ENCODE measurements around the gene ZPR1.

Gene ZPR1

DNA sequence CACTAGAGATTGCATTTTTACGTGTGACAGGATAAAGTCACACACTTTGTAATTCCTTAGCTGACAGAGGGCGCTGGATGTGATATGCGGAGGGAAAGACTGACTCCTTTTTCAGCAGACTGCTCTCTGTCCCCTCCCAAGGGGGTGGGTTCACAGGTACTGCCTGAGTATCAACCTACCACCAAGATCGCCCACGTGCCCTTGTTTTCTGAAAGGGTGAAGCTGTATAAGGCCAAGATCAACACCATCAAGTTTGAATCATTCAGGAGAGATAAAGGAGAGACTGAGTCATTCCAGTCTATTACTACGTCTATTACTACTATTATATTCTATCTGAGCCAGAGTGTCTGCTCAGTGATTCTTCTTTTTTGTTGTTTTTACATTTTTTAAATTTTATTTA, 45.7 kb downstream of the ZPR1 start:
- DNase-seq: no peak

DNA sequence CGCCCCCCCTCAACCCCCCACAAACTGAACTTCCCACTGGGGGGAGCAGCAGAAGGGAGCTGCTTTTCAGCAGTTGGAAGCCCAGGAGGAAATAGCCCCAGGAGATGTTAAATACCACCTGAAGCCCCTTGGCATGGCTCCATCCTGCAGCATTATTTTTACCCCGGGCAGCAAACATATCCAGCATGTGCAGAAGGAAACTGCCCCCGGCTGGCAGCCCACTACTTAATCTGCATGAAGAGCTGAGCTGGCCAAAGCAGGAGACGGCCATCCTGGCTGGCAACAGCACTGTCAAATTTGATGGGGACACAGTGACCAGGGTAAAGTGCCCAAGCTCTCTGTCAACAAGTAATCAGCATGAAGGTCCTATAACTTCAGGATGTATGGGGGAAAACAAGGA, 47.1 kb downstream of the ZPR1 start:
- no peak for DNase-seq

DNA sequence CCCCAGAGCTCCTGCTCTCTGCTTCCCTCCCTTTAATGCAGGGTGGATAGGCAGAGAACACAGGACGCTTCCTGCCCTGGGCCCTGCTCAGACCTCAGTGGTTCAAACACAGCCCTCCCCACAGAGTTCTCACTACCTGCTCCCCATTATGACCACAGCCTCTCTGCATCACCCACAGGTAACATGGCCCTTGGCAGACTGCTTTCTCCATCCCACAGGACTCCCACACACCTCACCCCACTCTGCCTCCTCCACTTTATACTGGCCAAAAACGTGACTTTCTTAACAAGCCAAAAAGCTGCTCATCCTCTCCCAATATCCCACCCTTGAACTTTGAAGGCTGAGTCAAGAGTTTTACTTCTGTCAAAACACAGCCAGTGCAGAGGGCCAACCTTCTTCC, 48.8 kb downstream of the ZPR1 start:
- no peak for DNase-seq

DNA sequence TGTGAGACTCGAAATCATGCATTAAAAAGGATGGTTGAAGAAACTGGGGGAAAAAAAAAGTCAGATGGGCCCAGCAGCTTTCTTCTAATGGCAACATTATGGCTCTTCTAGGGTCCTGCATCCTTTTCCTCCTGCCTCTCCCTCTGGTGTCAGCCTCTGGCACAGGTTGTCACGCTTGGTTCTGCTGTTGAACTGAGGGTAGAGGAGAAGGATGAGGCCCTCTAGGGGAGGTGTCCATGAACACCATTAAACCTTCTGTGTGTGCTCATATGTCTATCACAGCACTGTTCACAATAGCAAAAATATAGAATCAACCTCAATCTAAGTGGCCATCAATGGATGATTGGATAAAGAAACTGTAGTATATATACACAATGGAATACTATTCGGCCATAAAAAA, 51.1 kb downstream of the ZPR1 start:
- no peak for DNase-seq

DNA sequence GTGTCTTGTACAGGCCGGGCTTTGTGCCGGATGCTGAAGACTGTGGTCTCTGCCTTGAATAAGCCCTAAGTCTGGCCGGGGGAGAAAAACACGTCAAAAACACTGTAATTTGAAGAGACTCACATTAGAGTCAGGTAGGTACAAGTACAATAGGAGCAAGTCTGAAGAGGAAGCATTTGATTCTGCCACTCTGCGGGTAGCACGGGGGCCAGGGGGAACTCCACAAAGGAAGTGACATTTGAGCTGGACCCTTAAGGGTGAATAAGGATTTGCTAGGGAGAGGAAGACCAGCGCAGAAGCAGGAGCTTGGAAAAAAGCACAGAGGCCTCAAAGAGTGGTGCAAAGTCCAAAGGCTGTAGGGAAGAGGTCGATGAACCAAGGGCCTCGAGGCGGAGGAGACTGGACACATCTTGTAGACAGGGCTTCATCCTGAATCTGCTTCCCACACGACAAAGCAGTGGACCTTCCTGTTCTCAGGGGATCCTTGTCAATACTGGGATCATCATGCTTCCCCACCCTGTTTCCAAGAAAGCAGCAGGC, 53.8 kb downstream of the ZPR1 start:
- DNase-seq: no peak

DNA sequence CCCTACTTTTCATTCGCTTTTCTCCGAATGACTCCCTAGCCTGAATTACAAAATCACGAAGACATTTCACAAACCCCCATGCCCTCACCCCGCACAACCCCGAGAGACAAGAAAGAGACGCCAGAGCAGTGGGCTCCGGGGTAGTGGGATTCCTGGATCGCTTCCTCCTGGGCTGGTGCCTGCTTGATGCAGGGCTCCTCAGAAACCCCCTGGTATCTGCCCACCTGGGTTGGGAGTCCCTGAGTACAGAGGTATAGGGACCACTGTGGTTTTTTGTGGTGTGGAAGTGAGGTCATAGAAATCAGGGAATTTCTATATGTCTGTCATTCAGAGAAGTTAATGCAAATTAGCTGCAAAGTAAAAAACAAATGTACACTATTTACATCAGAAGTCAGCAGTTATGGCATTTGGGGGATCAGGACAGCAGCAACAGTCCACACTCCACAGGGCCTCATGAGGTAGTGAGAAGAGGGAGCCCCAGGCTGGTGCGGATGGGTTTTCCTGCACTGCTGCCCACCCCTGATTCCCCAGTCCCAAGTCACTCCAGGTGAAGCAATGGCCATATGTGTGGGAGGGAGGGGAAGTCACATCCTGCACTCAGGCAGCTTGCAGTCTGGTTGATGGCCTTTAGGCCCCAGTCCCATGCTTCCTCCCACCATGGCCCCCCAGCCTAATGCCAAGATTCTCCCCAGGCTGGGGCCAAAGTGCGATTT, 54.6 kb downstream of the ZPR1 start:
- no peak for DNase-seq

DNA sequence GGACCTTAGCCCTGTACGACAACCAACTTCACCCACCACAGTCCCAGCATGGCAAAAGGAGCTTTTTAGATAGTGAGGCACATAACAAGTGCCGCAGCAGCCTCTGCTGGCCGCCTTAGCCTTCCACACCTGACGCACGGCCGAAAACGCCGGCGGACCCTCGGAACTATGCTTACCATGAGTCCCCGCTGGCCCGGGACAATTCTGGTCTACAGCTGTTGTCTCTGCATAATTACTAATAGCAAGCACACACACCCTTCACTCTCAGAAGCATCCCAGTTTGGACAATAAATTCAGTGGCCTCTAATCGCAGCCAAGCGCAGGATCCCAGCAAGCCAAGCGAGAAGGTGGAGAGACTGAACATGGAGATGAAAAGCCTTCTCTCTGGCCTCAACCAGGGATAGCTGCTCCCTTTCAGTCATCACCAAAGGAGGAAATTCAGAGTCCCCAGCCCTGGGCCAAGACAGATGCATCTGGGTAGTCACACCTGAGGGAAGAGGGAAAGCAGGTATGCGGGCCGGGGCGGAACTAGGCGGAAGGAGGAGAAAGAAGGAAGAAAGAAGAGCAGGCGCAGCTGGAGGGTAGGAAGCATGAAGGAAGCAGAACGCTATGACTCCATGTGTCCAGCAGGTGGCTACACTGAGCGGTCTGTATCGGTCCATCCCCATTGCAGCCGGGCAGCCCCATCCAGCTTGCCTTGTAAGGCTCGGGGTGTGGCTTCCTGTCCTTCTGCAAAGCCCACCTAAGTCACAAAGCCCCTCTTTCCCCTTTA, 55.4 kb downstream of the ZPR1 start:
- DNase-seq: peak; percentile 36

DNA sequence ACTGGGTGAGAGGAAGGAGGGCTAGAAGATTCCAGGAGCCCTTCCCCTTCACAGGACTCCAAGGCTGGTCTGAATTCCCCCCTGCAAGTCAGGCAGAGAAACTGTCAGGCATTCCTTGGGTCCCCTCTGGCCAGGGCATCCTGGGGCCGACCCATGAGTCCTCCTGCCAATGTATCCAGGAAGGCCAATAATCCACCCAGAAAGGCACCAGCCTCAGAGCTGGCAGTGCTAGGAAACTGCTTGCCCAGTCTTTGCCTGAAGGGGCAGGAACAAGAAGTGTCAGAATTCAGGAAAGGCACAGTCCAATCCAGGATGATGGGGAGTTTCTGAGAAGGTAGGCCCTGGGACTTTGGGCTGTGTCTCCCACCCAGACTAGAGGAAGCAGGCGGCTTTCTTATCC, 56.0 kb downstream of the ZPR1 start:
- DNase-seq: no peak

DNA sequence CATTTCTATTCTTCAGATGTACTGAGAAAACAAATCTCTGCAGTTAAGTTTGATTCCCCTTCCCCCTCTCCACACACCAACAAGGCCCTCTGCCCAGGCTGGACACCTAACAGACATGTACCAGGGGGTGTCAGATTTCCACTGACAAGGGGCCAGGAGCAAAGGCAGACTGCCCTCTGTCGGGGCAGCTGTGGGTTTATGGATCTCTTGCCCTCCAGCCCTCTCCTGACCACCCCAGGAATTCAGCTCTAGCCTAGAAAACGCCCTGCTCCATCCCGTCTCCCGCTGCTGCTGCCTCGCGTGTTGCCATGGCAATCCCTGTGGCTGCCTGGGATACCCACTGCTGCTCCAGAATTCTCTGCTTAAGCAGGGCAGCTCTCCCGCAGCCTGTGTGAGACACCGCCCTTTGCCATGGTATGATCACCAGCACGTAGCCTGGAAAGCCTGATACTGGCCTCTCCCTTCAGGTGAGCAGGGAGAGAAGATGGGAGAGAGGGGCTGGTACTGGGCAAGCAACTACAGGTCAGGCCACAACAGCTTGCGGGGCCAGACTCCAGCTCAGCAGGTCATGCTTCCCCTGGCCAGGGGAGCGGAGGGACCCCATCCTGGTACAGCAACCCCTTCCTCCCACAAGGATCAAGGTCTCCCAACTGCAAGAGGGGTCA, 56.6 kb downstream of the ZPR1 start:
- DNase-seq: no peak

DNA sequence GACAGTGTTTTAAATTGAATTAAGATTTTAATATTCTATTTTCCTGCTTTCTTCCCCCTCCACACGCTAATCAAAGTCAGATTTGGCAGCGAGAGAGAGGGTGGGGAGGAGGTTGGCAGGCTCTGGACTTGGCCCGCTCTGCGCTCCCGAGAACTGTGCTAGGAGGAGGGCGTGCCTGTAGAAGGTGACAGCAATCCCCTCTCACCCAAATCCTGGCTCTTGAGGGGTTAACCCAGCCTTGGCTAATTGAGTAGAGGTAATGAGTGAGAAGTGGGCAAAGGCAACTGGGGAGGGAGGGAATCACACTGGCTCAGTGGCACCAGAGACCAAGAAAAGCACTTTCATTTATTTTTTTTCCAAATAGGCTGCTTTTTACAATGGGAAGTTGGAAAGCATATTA, 57.2 kb downstream of the ZPR1 start:
- no peak for DNase-seq

DNA sequence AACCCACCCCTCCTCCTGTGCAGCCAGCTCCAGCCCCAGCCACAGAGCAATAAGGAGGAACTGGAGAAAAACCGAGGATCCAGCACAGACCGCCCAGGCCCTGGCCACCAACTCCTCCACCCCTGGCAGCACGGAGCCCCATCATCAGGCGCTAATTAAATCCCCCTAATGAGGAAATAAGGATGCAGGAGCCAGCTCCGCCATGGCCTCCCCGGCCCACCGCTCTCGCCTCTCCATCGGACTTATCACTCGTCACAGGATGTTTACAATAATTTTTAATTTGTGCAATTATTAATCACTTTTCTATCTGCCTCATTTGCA, 57.6 kb downstream of the ZPR1 start:
- no peak for DNase-seq

DNA sequence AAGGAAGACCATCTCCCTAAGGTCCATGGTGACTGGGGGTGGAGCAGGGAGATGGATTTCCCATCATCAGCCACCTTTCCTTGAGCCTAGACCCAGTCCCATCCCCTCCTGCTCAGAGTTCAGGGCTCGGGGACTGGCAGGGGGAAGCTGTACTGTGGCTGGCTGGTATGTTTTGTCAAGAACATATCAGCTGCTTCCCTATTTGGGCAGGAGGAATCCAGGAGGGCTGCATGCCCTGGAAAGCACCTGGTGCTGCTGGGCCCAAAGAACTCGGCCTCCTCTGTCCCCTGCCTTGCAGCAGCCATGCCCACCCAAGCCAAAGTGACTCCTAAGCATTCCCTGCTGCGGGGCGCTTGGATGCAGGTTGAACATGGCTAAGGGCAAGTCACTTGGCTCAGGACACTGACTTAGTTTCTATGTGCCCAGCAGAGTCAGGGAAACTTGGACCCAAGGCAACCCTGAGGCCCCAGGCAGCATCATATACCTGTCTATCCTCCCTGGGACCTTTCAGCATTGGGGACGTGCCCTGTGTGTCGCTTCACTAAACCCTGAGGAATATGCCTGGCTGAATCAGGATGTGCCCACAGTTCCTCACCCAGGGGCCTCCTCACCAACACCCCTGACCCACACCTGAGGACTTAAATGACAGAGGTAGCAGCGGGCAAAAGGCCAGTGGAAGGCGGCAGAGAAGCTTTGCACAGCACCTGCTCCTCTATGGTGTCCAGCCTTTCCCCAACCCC, 58.2 kb downstream of the ZPR1 start:
- DNase-seq: no peak

DNA sequence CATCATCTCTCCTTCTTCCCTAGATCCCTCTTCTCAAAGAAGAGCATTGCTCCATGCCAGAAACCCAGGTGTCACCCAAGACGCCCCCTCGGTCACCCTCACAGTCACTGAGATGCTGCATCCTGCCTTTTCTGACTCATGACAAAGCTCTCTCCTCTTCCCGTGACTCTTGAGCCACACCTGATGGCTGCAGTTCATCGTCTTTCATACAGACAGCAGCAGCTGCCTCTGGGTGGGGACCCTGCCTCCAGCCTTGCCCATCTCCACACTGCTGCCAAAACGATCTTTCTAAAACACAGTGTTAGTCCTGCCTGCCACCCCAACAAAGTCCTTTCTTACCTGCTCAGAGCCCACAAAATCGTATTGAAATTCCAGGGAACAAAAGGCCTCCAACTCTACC, 59.8 kb downstream of the ZPR1 start:
- no peak for DNase-seq

DNA sequence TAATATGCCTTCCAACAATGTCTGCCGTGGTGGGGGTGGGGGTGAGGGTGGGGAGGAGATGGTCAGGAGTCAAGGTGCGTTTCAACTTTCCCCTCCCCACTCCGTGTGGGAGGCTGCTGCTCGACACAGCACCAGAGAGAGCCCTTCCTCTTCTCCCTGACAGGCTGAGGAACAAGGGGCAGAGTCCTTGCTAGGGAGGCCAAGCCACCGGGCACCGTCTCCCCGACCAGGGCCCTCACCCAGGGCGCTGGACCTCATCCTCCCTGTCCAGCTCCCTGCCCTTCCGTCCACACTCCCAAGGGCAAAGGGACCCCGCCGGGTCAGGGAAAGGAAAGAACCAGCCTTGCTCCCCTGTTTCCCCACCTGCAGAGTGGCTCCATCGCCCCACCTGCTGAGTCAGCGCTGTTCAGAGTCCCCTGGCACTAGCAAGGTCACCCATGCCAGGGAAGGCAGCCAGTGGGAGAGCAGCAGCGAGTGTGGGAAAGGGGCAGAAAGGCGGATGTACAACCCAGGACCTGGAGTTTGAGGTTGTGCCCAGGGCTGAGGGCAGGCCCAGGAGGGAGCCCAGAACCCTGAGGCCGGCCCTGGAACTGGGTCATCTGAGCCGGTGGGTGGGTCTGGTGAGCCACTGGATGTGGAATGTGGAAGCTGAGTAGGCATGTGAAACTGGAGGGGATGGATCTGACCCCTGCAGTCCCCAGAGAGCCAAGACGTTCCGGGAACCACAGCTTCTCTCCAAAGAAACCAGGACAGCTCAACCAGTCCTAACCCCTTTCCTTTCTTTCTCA, 62.2 kb downstream of the ZPR1 start:
- DNase-seq: no peak

DNA sequence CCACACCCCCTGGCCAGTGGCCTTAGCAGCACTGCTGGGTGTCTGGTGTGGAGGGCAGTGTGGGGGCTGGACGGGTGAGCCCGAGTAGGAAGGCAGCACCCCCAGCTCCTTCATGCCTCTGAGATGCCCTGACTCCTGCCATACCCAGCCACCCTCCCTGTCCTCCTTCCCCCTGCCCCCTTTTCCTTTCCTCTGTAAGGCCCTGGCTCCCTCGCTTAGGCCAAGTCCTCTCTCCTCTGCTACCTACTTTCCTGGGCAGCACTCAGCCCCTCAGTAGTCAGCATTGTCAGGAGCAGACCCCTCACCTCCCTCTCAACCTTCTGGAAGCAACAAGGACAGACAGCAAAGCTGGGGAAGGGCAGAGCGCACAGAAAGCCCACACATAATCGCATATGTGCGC, 63.0 kb downstream of the ZPR1 start:
- DNase-seq: no peak

All from NCI-H2171 (cell line).